Measurements from ENCODE around the gene GBP4.

GRCh38 chr1:89172468-89173143 is 26.1 kb downstream of the GBP4 start:
- TF ChIP-seq POLR2AphosphoS5 (IDR thresholded peaks at IDR 0.05; ENCODE audit: low read depth, low read length) (no peak), RAD21 (IDR thresholded peaks at IDR 0.05; ENCODE audit: low read length) (no peak), RFX5 (IDR thresholded peaks at IDR 0.05; ENCODE audit: low read length) (no peak), MXI1 (IDR thresholded peaks at IDR 0.05; ENCODE audit: low read depth, low read length) (no peak), YY1 (IDR thresholded peaks at IDR 0.05; ENCODE audit: low read depth) (no peak), TEAD4 (IDR thresholded peaks at IDR 0.05; ENCODE audit: borderline replicate concordance, insufficient read depth) (no peak), GABPA (IDR thresholded peaks at IDR 0.05; ENCODE audit: low read depth) (no peak)
- TF ChIP-seq, protein P1, sequence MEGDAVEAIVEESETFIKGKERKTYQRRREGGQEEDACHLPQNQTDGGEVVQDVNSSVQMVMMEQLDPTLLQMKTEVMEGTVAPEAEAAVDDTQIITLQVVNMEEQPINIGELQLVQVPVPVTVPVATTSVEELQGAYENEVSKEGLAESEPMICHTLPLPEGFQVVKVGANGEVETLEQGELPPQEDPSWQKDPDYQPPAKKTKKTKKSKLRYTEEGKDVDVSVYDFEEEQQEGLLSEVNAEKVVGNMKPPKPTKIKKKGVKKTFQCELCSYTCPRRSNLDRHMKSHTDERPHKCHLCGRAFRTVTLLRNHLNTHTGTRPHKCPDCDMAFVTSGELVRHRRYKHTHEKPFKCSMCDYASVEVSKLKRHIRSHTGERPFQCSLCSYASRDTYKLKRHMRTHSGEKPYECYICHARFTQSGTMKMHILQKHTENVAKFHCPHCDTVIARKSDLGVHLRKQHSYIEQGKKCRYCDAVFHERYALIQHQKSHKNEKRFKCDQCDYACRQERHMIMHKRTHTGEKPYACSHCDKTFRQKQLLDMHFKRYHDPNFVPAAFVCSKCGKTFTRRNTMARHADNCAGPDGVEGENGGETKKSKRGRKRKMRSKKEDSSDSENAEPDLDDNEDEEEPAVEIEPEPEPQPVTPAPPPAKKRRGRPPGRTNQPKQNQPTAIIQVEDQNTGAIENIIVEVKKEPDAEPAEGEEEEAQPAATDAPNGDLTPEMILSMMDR (IDR thresholded peaks at IDR 0.05): no peak
- TF ChIP-seq, protein P2, sequence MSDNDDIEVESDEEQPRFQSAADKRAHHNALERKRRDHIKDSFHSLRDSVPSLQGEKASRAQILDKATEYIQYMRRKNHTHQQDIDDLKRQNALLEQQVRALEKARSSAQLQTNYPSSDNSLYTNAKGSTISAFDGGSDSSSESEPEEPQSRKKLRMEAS (IDR thresholded peaks at IDR 0.05; ENCODE audit: low read depth): no peak
